Peyer's patch (tissue), 4 donors: Measurements from ENCODE around the gene IL10RB.

Source experiments
- CTCF ChIP-seq, 6 experiments: fragments of 450-650 bp in 4 of 6; fragments of 200-600 bp in 2 of 6; sonication (generic) in 1 of 6; IDR thresholded peaks; one replicate each; pipeline ENCODE4 v1.5.1; 2017 to 2019; ENCODE audit warnings: antibody characterized with exemption in 6 of 6, mild to moderate bottlenecking in 3 of 6, moderate library complexity in 1 of 6
- POLR2A ChIP-seq, 2 donors: fragments of 450-650 bp; IDR thresholded peaks; one replicate each; pipeline ENCODE4 v1.5.1; 2017; ENCODE audit warnings: antibody characterized with exemption in 2 of 2, mild to moderate bottlenecking in 2 of 2, moderate library complexity in 2 of 2

- TF ChIP-seq CTCF (IDR thresholded peaks at IDR 0.05) (no peak), POLR2A (IDR thresholded peaks at IDR 0.05) (no peak)
Observed at GRCh38 chr21:33267250-33267649, 1.1 kb downstream of the IL10RB start.
